Mesangial cell (primary cell): Measurements from ENCODE around the gene HSD17B8. TPM values are rescaled to one million over a fixed set of nuclear protein-coding genes. Genes with fewer than 3 reads are reported as not detected.

ENCODE experiments used
- total RNA-seq: library from RNA; depleted of rRNA; stranded (reverse); fragments of >200 nt; gene quantifications from 2 replicates; pipeline ENCODE4 v1.2.3, GENCODE V29; 2015

Gene HSD17B8
- 17.4 and 30.6 TPM in 2 replicates for total RNA-seq

DNA sequence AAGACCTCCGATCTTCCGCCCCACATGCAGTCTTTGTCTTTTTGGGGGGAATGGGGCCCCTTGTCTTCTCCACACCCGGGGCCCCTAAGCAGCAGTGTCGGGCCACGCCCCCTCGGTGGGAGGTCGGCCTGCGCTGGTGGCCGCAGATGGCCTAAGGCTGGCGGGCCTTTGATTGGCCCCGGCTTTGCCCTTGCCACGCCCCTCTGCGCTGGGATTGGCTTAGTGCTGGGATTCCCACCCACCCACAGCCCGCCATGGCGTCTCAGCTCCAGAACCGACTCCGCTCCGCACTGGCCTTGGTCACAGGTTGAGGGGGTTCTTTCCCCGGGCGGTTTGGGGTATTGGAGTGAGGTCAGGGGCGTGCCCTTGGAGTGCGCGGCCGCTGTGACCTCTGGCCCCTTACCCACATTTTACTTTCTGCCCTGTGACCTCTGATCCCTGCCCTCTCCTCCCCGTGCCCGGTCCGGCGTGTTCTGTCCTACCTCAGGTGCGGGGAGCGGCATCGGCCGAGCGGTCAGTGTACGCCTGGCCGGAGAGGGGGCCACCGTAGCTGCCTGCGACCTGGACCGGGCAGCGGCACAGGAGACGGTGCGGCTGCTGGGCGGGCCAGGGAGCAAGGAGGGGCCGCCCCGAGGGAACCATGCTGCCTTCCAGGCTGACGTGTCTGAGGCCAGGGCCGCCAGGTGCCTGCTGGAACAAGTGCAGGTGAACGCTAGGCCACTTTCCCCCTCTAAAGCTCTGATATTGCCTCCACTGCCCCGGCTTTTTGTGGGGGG is at the start of gene HSD17B8:
TSS of gene HSD17B8 (plus strand) at position 241 of the 776 bp plus-strand sequence. CDS start at position 255, 14 bp downstream.

DNA sequence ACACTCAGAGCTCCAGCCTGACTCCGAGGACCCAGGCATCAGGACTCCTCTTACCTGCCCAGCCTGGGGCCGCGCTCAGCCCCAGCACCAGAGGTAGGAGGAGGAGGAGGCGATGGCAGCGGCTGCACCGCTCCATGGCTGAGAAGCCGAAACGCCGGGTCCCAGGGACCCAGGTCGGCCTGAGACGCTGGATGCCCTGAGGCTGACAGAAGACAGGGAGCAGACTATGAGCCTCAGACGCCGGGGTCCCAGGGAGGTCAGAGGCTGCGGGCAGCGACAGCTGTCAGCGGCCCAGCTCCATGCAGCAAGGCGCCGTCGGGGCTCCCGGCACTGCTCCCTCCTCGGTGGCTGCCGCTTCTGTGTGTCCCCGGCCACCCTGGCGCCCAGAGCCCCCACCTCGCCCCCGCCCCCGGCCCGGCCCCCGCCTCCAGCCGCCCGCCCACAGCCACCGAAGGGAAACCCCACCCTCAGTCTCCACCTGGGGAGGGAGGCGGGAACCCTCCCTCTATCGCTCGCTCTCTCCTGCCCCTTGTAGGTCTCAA is 12.3 kb upstream of the HSD17B8 start, which contains the start of gene COL11A2:
TSS of gene COL11A2 (minus strand) at position 363 of the 542 bp plus-strand sequence. CDS start at position 136, 227 bp downstream.

DNA sequence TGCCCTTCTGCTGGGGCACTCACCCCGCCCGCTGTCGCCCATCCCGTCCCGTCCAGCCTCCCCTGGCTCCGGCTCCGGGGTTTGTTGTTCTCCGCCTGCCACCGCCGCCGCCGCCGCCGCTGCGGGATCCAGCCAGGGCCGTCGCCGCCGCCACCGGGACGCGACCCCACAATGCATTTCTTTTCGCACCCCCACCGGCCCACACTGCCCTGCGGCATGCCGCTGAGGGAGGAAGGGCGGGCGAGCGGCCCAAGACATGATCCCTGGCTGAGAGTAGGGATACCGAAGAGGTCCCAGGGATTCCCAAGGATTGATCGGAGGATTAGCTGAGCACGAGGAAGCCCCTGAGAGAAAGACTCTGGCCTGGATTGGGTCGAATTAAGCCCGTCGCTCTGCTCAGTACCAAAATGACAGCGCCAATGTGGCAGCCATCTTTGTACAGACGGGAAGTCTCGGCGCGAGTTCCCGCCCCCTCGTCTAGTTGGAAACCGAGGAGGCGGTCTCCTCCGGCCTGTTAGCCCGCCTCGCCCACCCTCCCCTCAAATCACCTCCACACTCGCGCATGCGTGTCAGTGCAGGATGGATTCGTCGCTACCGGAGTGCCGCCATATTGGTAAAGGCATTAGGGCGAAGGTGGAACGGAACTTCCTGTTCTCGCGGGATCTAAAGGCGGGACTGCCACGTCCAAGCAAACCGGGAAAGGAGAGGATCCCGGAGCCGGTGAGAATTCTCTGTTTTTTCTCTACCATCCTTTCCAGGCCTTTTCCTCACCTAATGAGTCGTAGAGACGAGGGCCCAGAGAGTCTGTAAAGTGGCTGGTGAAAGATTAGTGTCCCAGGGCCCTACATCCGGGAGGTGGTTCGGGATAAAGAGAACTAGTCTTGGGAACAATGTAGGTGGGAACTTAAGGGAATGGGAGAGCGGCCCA is 4.0 kb upstream of the HSD17B8 start, which contains the start of the genes RXRB and SLC39A7:
TSS of gene RXRB (minus strand) at position 447 of the 928 bp plus-strand sequence. CDS start at position 258, 189 bp downstream.
TSS of gene SLC39A7 (plus strand) at position 649 of the 928 bp plus-strand sequence. CDS start 379 bp downstream, outside the sequence.

DNA sequence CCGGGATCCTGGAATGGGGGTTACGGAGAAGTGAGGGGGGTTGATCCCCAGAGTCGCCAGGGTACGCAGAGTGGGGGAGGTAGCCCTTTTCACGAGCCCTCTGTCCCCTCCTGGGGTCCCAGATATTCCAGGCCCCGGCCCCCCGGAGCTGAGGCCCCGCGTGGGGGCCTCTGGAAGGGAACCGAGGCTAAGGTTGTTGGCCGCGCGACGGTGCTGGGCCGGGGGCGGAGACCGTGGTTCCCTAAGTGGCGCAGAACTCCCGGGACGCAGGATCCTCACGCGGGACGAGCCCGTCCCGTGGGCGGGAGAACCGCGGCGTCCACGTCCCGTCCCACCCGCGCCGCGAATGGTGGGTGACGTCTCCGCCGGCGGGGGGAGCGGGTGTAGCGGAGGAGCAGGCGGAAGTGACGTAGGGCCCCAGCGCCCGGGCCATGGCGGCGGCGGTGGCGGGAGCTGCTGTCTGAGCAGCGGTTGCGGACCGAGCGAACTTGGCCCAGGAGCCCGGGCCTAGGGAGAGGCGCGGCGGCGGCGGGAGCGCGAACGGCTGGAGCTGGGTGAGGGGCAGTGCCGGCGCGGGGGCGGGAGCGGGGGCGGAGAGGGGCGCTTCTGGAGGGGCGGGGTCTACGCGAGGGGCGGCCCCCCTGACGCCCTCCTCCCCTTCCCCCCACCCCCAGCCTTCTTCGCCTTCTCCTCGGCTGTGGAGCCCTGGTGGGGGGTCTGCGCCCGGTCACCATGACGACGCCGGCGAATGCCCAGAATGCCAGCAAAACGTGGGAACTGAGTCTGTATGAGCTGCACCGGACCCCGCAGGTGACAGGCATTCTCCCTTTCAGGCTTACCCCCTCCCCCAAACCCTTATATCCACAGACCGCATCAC is 3.9 kb downstream of the HSD17B8 start, which contains the start of gene RING1:
TSS of gene RING1 (plus strand) at position 410 of the 877 bp plus-strand sequence. CDS start at position 733, 323 bp downstream.

Other genes with a start within 250 kb of the HSD17B8 start
- gene BRD2, start 236.1 kb upstream of the HSD17B8 start, total RNA-seq = 80.0 and 97.4 TPM in 2 replicates
- under 0.01 TPM in 1 of 2 replicates, not detected in the other for gene HLA-DOA, start 195.1 kb upstream of the HSD17B8 start, total RNA-seq
- gene HLA-DPA1, start 131.0 kb upstream of the HSD17B8 start, total RNA-seq = 6.5 TPM in 1 of 2 replicates, not detected in the other
- 6.8 and 41.1 TPM in 2 replicates for gene HLA-DPB1, start 128.7 kb upstream of the HSD17B8 start, total RNA-seq
- gene COL11A2, start 12.2 kb upstream of the HSD17B8 start, total RNA-seq = 0.33 and 0.63 TPM in 2 replicates
- gene RXRB, start 4.0 kb upstream of the HSD17B8 start, total RNA-seq = 17.8 and 24.0 TPM in 2 replicates
- 107 and 109 TPM in 2 replicates for gene SLC39A7, start 3.8 kb upstream of the HSD17B8 start, total RNA-seq
- gene RING1, start 3.8 kb downstream of the HSD17B8 start, total RNA-seq = 18.4 and 27.4 TPM in 2 replicates
- gene VPS52, start 67.2 kb downstream of the HSD17B8 start, total RNA-seq = 33.6 and 34.9 TPM in 2 replicates
- gene RPS18, start 67.4 kb downstream of the HSD17B8 start, total RNA-seq = 2,376 and 3,028 TPM in 2 replicates
- 3.7 and 16.6 TPM in 2 replicates for gene B3GALT4, start 72.5 kb downstream of the HSD17B8 start, total RNA-seq
- 45.5 and 86.5 TPM in 2 replicates for gene WDR46, start 84.6 kb downstream of the HSD17B8 start, total RNA-seq
- 39.6 and 67.3 TPM in 2 replicates for gene PFDN6, start 84.9 kb downstream of the HSD17B8 start, total RNA-seq
- 27.1 and 50.1 TPM in 2 replicates for gene RGL2, start 94.3 kb downstream of the HSD17B8 start, total RNA-seq
- gene TAPBP, start 109.4 kb downstream of the HSD17B8 start, total RNA-seq = 182 and 475 TPM in 2 replicates
- gene ZBTB22, start 113.1 kb downstream of the HSD17B8 start, total RNA-seq = 14.3 and 27.6 TPM in 2 replicates
- 27.1 and 41.7 TPM in 2 replicates for gene DAXX, start 118.3 kb downstream of the HSD17B8 start, total RNA-seq
- 9.0 and 126 TPM in 2 replicates for gene KIFC1, start 187.2 kb downstream of the HSD17B8 start, total RNA-seq
- 22.3 and 28.0 TPM in 2 replicates for gene PHF1, start 206.4 kb downstream of the HSD17B8 start, total RNA-seq
- gene CUTA, start 213.5 kb downstream of the HSD17B8 start, total RNA-seq = 267 and 351 TPM in 2 replicates
- gene SYNGAP1, start 215.4 kb downstream of the HSD17B8 start, total RNA-seq = 2.3 and 8.4 TPM in 2 replicates
- gene ZBTB9, start 249.9 kb downstream of the HSD17B8 start, total RNA-seq = 6.0 and 7.1 TPM in 2 replicates